NK-92 (cell line): Measurements from ENCODE around the gene PCDHB3.
"Not testable (repeated sequence)": the region's sequence is repeated elsewhere in the genome, so short reads cannot be mapped to it uniquely, and the experiment has no call there.

Source experiments
- DNase-seq: peaks from one replicate; lab custom pipeline; 2025; ENCODE audit not compliant: unreplicated experiment; lab: John Stamatoyannopoulos, UW

The PCDHB3 gene

GRCh38 chr5:141135718-141136266 is 35.5 kb downstream of the PCDHB3 start:
- DNase-seq = no peak

- DNase-seq = not testable (repeated sequence)
Observed at GRCh38 chr5:141137346-141137745, 37.1 kb downstream of the PCDHB3 start.

- DNase-seq = no peak
Observed at GRCh38 chr5:141149812-141150211, 49.5 kb downstream of the PCDHB3 start, which contains the start of gene PCDHB6. PCDHB6 (plus strand) TSS chr5:141150057; CDS start chr5:141150258, 201 bp downstream.

- DNase-seq = no peak
Observed at GRCh38 chr5:141150224-141150992, 50.1 kb downstream of the PCDHB3 start.

GRCh38 chr5:141150993-141151325 is 50.7 kb downstream of the PCDHB3 start:
- DNase-seq = no peak

- not testable (repeated sequence) for DNase-seq
Observed at GRCh38 chr5:141151632-141152031, 51.4 kb downstream of the PCDHB3 start.

GRCh38 chr5:141152096-141152495 is 51.8 kb downstream of the PCDHB3 start:
- DNase-seq = not testable (repeated sequence)
